Astrocyte (in vitro differentiated cells and primary cell): ENCODE data around the gene ARHGAP19.

Experiments used
- EZH2 ChIP-seq: IDR thresholded peaks from 2 replicates; pipeline ENCODE4 v1.6.1; 2012; ENCODE audit warnings: mild to moderate bottlenecking, low read length, inconsistent platforms; ENCODE audit not compliant: insufficient read depth
- TF ChIP-seq, protein P1 (sequence below): IDR thresholded peaks from 2 replicates; pipeline ENCODE4 v1.5.1; 2011; ENCODE audit warnings: low read depth, mild to moderate bottlenecking, inconsistent platforms, low read length, moderate library complexity; ENCODE audit not compliant: insufficient read depth

DNA sequence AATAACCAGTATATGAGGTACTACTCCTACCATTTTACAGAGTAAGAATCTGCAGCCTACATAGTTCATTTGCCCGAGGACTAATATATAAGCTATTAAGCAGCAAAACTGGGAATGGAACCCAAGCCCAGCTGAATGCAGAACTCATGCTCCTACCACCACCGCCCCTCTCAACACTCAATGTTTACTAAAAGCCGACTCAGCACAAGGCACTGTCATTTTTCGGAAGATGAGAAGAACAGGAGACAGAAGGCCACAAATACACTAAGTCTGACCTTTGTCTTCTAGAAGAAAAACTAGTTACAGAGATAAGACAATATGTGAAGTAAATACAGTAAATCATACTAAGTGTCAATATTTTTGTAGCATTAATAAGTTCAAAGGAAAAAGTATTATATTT, 66.0 kb downstream of the ARHGAP19 start:
- TF ChIP-seq, protein P1, sequence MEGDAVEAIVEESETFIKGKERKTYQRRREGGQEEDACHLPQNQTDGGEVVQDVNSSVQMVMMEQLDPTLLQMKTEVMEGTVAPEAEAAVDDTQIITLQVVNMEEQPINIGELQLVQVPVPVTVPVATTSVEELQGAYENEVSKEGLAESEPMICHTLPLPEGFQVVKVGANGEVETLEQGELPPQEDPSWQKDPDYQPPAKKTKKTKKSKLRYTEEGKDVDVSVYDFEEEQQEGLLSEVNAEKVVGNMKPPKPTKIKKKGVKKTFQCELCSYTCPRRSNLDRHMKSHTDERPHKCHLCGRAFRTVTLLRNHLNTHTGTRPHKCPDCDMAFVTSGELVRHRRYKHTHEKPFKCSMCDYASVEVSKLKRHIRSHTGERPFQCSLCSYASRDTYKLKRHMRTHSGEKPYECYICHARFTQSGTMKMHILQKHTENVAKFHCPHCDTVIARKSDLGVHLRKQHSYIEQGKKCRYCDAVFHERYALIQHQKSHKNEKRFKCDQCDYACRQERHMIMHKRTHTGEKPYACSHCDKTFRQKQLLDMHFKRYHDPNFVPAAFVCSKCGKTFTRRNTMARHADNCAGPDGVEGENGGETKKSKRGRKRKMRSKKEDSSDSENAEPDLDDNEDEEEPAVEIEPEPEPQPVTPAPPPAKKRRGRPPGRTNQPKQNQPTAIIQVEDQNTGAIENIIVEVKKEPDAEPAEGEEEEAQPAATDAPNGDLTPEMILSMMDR, result no peak
- TF ChIP-seq EZH2, result no peak
